GM12872 (cell line): ENCODE results near the gene CFHR3.
A peak's percentile ranks its signal among the peaks of the same experiment; 100 is the strongest.

ENCODE experiments used
- CTCF ChIP-seq: IDR thresholded peaks from 3 replicates; pipeline ENCODE4 v1.5.1; 2011; ENCODE audit warnings: low read depth, mild to moderate bottlenecking, low read length, moderate library complexity; ENCODE audit not compliant: insufficient read depth

Gene CFHR3

GRCh38 chr1:196774603-196775002, at the start of gene CFHR3:
TSS of gene CFHR3 (plus strand) at chr1:196774840. CDS start at chr1:196774887, 47 bp downstream.
- TF ChIP-seq CTCF: no peak

- no peak for TF ChIP-seq CTCF
Measured at GRCh38 chr1:196732526-196732925, 42.1 kb upstream of the CFHR3 start.

GRCh38 chr1:196733091-196733970, 41.3 kb upstream of the CFHR3 start:
- no peak for TF ChIP-seq CTCF

GRCh38 chr1:196734006-196734405, 40.6 kb upstream of the CFHR3 start:
- TF ChIP-seq CTCF: no peak

GRCh38 chr1:196734460-196734859, 40.2 kb upstream of the CFHR3 start:
- TF ChIP-seq CTCF: no peak

GRCh38 chr1:196738730-196739129, 35.9 kb upstream of the CFHR3 start:
- TF ChIP-seq CTCF: no peak

GRCh38 chr1:196743244-196743643, 31.4 kb upstream of the CFHR3 start:
- TF ChIP-seq CTCF: peak; percentile 27; the same call in 1 of the 3 replicates
